HCT116 (cell line): ENCODE measurements around the gene MED26.

Source experiments
- EZH2 ChIP-seq: fragments of 200-600 bp; sonication (generic); IDR thresholded peaks from 2 replicates; pipeline ENCODE4 v1.6.1; 2017; ENCODE audit warnings: antibody characterized with exemption, mixed run types
- EZH2phosphoT487 ChIP-seq: fragments of 200-600 bp; IDR thresholded peaks from 2 replicates; pipeline ENCODE4 v1.6.1; 2018; ENCODE audit warnings: antibody characterized with exemption, borderline replicate concordance
- JUND ChIP-seq: IDR thresholded peaks from 2 replicates; pipeline ENCODE4 v1.6.1; 2012
- POLR2A ChIP-seq: IDR thresholded peaks from 2 replicates; pipeline ENCODE4 v1.7.0; 2011; ENCODE audit warnings: borderline replicate concordance; ENCODE audit not compliant: insufficient read depth, insufficient read length; ENCODE audit errors: extremely low read depth
- POLR2AphosphoS5 ChIP-seq: IDR thresholded peaks from 2 replicates; pipeline ENCODE4 v1.6.1; 2011; ENCODE audit warnings: mild to moderate bottlenecking, low read depth, low read length, moderate library complexity
- TCF7L2 ChIP-seq: IDR thresholded peaks from 2 replicates; pipeline ENCODE4 v1.7.0; 2011; ENCODE audit warnings: borderline replicate concordance, inconsistent platforms; ENCODE audit not compliant: insufficient read depth, insufficient read length; ENCODE audit errors: extremely low read depth
- TF ChIP-seq, protein P1 (sequence below), 3 experiments: fragments of 200-600 bp in 1 of 3; sonication (generic) in 1 of 3; IDR thresholded peaks in 2 of 3; conservative IDR thresholded peaks in 1 of 3; 2 replicates each; pipeline ENCODE4 v1.5.1; 2012 to 2017; ENCODE audit warnings: low read depth in 2 of 3, low read length in 2 of 3, antibody characterized with exemption in 1 of 3, borderline replicate concordance in 1 of 3, control low read depth in 1 of 3, mild to moderate bottlenecking in 1 of 3, mixed read lengths in 1 of 3, mixed run types in 1 of 3, moderate library complexity in 1 of 3; ENCODE audit not compliant: insufficient read depth in 1 of 3

DNA sequence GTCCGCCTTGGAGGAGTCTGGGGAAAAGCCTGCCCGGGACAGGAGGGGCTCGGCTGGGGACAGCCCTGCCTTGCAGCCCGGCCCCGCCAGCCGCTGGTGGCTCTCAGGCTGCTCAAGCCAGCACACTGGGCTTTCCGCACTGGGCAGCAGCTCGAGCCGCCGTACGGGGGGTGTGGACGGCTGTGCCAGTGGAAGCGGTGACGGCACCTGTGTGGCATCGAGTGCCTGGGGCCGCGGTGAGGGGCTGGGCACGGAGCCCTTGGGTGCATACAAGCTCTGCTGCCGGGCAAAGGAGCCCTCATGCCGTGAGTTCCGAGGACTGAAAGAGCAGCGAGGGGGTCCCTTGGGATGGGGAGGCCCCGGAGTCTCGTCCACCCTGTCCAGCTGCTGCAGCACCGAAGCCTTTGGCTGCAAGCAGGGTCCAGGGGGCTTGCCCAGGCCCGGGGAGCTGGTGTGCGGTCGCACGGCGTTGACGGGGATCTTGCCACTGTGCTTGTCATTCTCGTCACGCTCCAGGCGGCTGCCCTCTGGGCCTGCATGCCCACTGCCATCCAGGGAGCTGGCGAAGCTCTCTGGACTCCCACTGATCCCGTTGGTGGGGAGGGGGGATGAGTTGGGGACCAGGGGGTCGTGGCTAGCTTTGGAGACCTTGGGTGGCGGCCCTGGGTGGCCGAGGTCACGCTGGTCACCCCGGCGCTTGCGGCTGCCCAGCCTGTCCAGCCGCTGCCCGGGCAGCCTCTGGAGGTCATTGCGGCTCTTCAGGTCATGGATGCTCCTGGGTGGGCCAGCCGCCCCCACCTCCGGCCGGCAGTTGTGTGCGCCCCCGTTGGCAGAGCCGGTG lies 51.1 kb downstream of the MED26 start:
- TF ChIP-seq JUND (no peak), EZH2phosphoT487 (no peak), POLR2AphosphoS5 (no peak), EZH2 (no peak), POLR2A (no peak), TCF7L2 (no peak)
- TF ChIP-seq, protein P1, sequence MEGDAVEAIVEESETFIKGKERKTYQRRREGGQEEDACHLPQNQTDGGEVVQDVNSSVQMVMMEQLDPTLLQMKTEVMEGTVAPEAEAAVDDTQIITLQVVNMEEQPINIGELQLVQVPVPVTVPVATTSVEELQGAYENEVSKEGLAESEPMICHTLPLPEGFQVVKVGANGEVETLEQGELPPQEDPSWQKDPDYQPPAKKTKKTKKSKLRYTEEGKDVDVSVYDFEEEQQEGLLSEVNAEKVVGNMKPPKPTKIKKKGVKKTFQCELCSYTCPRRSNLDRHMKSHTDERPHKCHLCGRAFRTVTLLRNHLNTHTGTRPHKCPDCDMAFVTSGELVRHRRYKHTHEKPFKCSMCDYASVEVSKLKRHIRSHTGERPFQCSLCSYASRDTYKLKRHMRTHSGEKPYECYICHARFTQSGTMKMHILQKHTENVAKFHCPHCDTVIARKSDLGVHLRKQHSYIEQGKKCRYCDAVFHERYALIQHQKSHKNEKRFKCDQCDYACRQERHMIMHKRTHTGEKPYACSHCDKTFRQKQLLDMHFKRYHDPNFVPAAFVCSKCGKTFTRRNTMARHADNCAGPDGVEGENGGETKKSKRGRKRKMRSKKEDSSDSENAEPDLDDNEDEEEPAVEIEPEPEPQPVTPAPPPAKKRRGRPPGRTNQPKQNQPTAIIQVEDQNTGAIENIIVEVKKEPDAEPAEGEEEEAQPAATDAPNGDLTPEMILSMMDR (IDR thresholded peaks at IDR 0.05 in 2 of 3, conservative IDR thresholded peaks at IDR 0.05 in 1 of 3; ENCODE audit: borderline replicate concordance in 1 of 3, insufficient read depth in 1 of 3, low read depth in 2 of 3, low read length in 2 of 3): no peak
